Common myeloid progenitor, CD34-positive (primary cell): ENCODE measurements around the gene KRAS.

Source experiments
- CTCF ChIA-PET: fragments of 350-600 bp; sonication (Branson Sonifier 250); formaldehyde crosslinking; loops from one replicate; lab custom pipeline; 2021; ENCODE audit warnings: antibody characterized with exemption; lab: Charles Lee
- POLR2A ChIA-PET: fragments of 350-600 bp; sonication (Branson Sonifier 250); formaldehyde crosslinking; loops from one replicate; lab custom pipeline; 2021; ENCODE audit warnings: antibody characterized with exemption; lab: Charles Lee
- DNase-seq, 3 donors: peaks; one replicate each; pipeline versions ENCODE4 v3.0.0 to v3.0.0-alpha.2; 2013
- H3K27ac ChIP-seq, 2 experiments: 1 replicate in 1 of 2; 2 replicates in 1 of 2; pipeline ENCODE4 v1.7.0; 2013; ENCODE audit warnings: inconsistent platforms in 2 of 2, low read length in 2 of 2, mild to moderate bottlenecking in 2 of 2, low read depth in 1 of 2, moderate library complexity in 1 of 2; ENCODE audit not compliant: severe bottlenecking in 2 of 2, insufficient read depth in 1 of 2, poor library complexity in 1 of 2
- H3K27me3 ChIP-seq, 5 experiments: replicated peaks in 2 of 5; 1 replicate in 3 of 5; 2 replicates in 2 of 5; pipeline versions ENCODE4 v1.6.1 to v1.7.0; 2013; ENCODE audit warnings: low read length in 4 of 5, mild to moderate bottlenecking in 2 of 5, moderate library complexity in 2 of 5, inconsistent platforms in 1 of 5; ENCODE audit not compliant: insufficient read depth in 5 of 5, control insufficient read depth in 4 of 5
- H3K36me3 ChIP-seq, 4 experiments: 1 replicate in 2 of 4; 2 replicates in 2 of 4; pipeline versions ENCODE4 v1.6.1 to v1.7.0; 2013; ENCODE audit warnings: low read length in 3 of 4, control low read depth in 1 of 4, mild to moderate bottlenecking in 1 of 4; ENCODE audit not compliant: control insufficient read depth in 4 of 4, insufficient read depth in 4 of 4
- H3K4me1 ChIP-seq, 4 experiments: 1 replicate in 3 of 4; 2 replicates in 1 of 4; pipeline versions ENCODE4 v1.6.1 to v1.7.1; 2013; ENCODE audit warnings: low read length in 3 of 4, mild to moderate bottlenecking in 3 of 4, control low read depth in 1 of 4, inconsistent platforms in 1 of 4, moderate library complexity in 1 of 4; ENCODE audit not compliant: control insufficient read depth in 4 of 4, insufficient read depth in 4 of 4; ENCODE audit errors: control extremely low read depth in 1 of 4
- H3K4me3 ChIP-seq, 7 experiments: 1 replicate in 4 of 7; 2 replicates in 3 of 7; pipeline versions ENCODE4 v1.5.1 to v1.7.0; 2013; ENCODE audit warnings: mild to moderate bottlenecking in 7 of 7, low read length in 6 of 7, moderate library complexity in 6 of 7, inconsistent platforms in 2 of 7, low read depth in 2 of 7, control low read depth in 1 of 7; ENCODE audit not compliant: insufficient read depth in 4 of 7, control insufficient read depth in 1 of 7; ENCODE audit errors: extremely low read depth in 1 of 7
- H3K9me3 ChIP-seq, 5 experiments: 1 replicate in 4 of 5; 2 replicates in 1 of 5; pipeline versions ENCODE4 v1.6.1 to v1.7.1; 2013; ENCODE audit warnings: low read length in 4 of 5, mild to moderate bottlenecking in 2 of 5, inconsistent platforms in 1 of 5, low read depth in 1 of 5, moderate library complexity in 1 of 5; ENCODE audit not compliant: control insufficient read depth in 4 of 5, insufficient read depth in 2 of 5; ENCODE audit errors: control extremely low read depth in 1 of 5
- WGBS: methylation state at CpG from one replicate; pipeline ENCODE4 v1.1.5; 2013; ENCODE audit not compliant: insufficient coverage; 5-methylcytosine and 5-hydroxymethylcytosine counted together

KRAS gene

DNA sequence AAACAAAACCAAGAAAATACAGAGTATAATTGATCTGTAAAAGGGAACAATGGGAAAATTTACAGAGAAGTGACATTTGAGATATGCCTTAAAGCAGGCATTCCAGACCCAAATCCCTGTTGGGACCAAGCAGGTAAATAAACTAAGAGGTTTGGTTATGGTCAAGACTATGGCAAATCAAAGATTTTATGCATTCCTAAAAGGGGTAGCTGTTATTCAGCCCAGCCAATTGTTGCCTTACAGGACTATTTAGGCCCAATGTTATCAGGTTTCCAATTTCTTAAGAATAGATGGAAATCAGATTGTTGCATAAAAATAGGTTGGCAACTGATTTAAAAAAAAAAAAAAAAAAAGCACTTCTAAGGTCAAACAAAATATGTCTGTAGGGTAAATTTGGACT, 61.1 kb downstream of the KRAS start:
- POLR2A ChIA-PET, result interaction anchor here (0.7 kb wide), 1 partner anchor 270 kb away, joined by 3 read pairs; no protein-coding TSS in a partner anchor
- Histone ChIP-seq H3K4me1 (peaks cover 3 to 6% (median 5%) of the 10 kb centered on the region in 4 experiments), H3K36me3 (no peaks in the 10 kb centered on the region), H3K27ac (no peak overlapping the region), H3K9me3 (peaks cover 0 to 2% (median 0%) of the 10 kb centered on the region in 5 experiments), H3K4me3 (no peak overlapping the region), H3K27me3 (no peaks in the 10 kb centered on the region)
- CTCF ChIA-PET, result no interaction called here
- no peak for DNase-seq

DNA sequence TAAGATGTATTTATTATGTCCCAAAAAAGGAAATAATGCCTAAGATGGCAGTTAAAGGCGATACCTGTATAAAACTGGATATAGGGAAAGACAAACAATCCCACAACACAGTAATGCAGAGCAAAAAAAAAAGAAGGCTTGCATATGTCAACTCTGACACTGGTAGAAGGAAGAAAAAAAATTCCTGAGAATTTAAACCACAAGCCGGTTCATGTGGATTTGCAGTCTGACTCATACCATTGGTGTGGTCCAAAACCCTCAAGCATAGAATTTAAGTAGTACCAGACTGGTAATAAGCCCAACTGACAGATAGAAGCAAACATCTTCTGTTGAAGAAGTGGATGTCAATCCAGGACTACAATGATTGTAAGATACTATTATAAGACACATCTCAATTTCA, 62.9 kb downstream of the KRAS start:
- WGBS, result no CpG with 5 or more reads among the region's 2 CpGs
- Histone ChIP-seq H3K27me3 (no peaks in the 10 kb centered on the region), H3K4me3 (no peak overlapping the region), H3K9me3 (peaks cover 0 to 2% (median 0%) of the 10 kb centered on the region in 5 experiments), H3K27ac (no peak overlapping the region), H3K36me3 (no peaks in the 10 kb centered on the region), H3K4me1 (no peaks in the 10 kb centered on the region)
- ChIA-PET CTCF (no interaction called here), POLR2A (no interaction called here)
- DNase-seq, result no peak

DNA sequence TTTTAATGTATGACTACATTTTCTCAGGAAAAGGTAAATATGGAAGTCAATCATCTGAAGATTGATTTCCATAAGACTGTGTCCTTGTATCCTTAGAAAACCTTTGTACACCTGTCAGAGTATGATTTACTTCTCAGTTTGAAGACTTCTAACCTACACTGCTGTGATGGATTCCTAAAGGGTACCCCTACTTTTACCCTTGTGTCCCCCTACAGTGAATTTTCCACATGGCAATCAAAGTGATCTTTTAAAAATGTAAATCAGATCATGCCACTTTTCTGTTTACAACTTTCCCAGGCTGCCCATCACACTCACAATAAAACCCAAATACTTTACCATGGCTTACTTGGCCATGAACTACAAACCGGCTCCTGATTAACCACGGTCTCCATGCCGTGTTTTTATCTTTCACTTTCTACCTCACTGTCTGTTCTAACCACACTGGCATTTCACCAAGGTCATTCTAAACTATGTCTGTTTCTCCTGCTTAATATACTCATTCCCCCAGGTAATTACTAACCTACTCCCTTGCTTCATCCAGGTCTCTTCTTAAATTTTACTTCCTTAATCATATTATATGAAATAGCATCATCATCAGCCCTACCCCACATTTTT, 63.8 kb downstream of the KRAS start:
- ChIA-PET CTCF (no interaction called here), POLR2A (no interaction called here)
- WGBS, result 86% methylated on average over 3 of the region's 3 CpGs
- H3K36me3 ChIP-seq, result no peaks in the 10 kb centered on the region
- peak in 2 of 3 donors; percentile 27 to 37 for DNase-seq
- no peak overlapping the region for H3K27ac ChIP-seq
- no peaks in the 10 kb centered on the region for H3K27me3 ChIP-seq
- H3K4me3 ChIP-seq, result no peak overlapping the region
- H3K4me1 ChIP-seq, result no peaks in the 10 kb centered on the region
- peaks cover 0 to 2% (median 0%) of the 10 kb centered on the region in 5 experiments for H3K9me3 ChIP-seq

DNA sequence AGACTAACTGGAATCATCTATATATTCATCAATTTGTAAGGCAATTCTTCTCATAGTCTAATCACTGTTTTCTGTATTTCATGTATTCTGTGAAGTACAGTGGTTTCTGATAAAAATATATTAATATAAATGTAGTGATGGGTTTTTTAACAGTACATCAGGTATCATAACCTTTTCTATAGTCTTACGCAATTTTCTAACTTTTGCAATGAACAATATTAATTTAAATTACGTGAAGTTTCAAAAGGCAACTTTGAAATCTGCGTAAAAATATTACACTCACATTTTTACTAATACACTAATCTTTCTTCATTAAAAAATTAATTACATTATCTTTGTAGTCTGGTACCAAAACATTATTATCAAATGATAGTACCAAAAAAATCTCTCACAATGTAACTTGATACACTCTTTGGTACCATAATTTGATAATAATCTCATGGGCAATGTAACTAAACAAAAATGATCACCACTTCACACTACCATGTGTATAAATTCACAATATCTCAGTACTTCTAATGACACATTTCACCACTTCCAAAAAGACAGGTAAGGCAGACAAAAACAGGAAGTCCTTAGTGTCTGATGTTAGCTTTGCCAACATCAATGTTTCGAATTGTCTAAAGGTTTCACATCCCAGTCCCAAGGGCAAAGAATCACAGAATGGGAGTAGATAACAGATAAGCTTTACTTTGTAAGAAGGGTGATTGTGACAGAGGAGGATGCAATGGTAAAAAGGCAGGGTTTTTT, 64.5 kb downstream of the KRAS start:
- H3K27ac ChIP-seq, result no peak overlapping the region
- H3K4me3 ChIP-seq, result no peak overlapping the region
- no peak for DNase-seq
- H3K9me3 ChIP-seq, result peaks cover 0 to 2% (median 0%) of the 10 kb centered on the region in 5 experiments
- CTCF ChIA-PET, result no interaction called here
- 100% methylated on average over 1 of the region's 4 CpGs for WGBS
- H3K27me3 ChIP-seq, result no peaks in the 10 kb centered on the region
- POLR2A ChIA-PET, result no interaction called here
- H3K36me3 ChIP-seq, result no peaks in the 10 kb centered on the region
- H3K4me1 ChIP-seq, result no peaks in the 10 kb centered on the region

DNA sequence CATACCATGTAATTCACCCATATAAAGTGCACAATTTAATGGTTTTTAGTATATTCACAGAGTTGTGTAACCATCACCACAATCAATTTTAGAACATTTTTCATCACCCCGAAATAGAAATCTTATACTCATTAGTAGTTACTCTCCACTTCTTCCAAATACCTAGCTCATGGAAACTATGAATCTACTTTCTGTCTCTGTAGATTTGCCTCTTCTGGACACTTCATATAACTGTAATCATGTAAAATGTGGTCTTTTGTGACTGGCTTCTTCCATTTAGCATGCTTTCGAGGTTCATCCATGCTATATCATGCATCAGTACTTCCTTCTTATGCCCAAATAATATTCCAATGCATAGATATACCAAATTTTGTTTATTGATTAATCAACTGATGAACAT, 66.6 kb downstream of the KRAS start:
- POLR2A ChIA-PET, result no interaction called here
- H3K27ac ChIP-seq, result no peak overlapping the region
- peaks cover 0 to 9% (median 0%) of the 10 kb centered on the region in 5 experiments for H3K9me3 ChIP-seq
- H3K4me1 ChIP-seq, result no peaks in the 10 kb centered on the region
- DNase-seq, result no peak
- no peaks in the 10 kb centered on the region for H3K27me3 ChIP-seq
- H3K36me3 ChIP-seq, result no peaks in the 10 kb centered on the region
- H3K4me3 ChIP-seq, result no peak overlapping the region
- WGBS, result no CpG with 5 or more reads among the region's 2 CpGs
- CTCF ChIA-PET, result interaction anchor here (1.2 to 1.4 kb wide), 2 partner anchors 11 to 14 kb away, joined by 3 to 4 read pairs; partner anchors contain the start of genes DNAI7 and ETFRF1

DNA sequence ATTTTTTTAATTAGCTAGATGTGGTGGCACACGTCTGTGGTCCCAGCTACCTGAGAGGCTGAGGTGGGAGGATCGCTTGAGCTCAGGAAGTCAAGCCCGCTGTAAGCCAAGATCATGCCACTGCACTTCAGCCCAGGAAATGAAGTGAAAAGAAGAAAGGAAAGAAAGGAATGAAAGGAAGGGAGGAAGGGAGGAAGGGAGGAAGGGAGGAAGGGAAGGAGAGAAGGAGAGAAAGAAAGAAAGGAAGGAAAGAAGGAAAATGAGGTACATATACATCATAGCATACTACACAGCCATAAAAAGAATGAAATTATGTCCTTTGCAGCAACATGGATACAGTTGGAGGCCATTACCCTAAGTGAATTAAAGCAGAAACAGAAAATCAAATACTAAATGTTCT, 68.0 kb downstream of the KRAS start:
- Histone ChIP-seq H3K36me3 (no peaks in the 10 kb centered on the region), H3K27ac (no peak overlapping the region), H3K4me3 (no peak overlapping the region), H3K4me1 (no peaks in the 10 kb centered on the region), H3K9me3 (peaks cover 0 to 16% (median 0%) of the 10 kb centered on the region in 5 experiments), H3K27me3 (no peaks in the 10 kb centered on the region)
- no peak for DNase-seq
- ChIA-PET CTCF (no interaction called here), POLR2A (interaction anchor here (0.6 kb wide), 1 partner anchor 151 kb away, joined by 7 read pairs; no protein-coding TSS in a partner anchor)
- 92% methylated on average over 2 of the region's 3 CpGs for WGBS

DNA sequence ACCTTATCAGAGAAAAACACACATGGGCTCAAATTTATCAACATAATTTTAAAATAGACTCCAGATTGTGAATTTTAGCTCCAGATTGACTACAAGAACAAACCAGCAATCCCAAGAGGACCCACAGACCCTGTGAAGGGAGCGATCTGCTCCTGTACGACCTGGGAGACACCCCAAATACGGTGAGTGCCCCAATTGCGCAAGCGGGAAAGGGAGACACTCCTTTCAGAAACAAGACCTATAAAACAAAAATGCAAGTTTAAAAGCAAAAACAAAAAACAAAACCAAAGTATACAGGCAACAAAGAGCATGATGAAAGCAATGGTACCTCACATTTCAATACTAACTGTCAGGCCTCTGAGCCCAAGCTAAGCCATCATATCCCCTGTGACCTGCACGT, 87.9 kb downstream of the KRAS start:
- no peaks in the 10 kb centered on the region for H3K9me3 ChIP-seq
- H3K4me1 ChIP-seq, result no peaks in the 10 kb centered on the region
- no peak overlapping the region for H3K27ac ChIP-seq
- ChIA-PET CTCF (interaction anchor here (1.3 kb wide), 1 partner anchor 29 kb away, joined by 4 read pairs; no protein-coding TSS in a partner anchor), POLR2A (no interaction called here)
- 95% methylated on average over 5 of the region's 6 CpGs for WGBS
- no peak overlapping the region for H3K4me3 ChIP-seq
- H3K27me3 ChIP-seq, result peaks cover 0 to under 1% (median 0%) of the 10 kb centered on the region in 5 experiments
- no peaks in the 10 kb centered on the region for H3K36me3 ChIP-seq
- no peak for DNase-seq
